Cardiac fibroblast (primary cell): ENCODE data around the gene GLI3.

Source experiments
- DNase-seq, 2 donors: peaks; one replicate each; pipeline versions ENCODE4 v3.0.0 to v3.0.0-alpha.2; 2010; ENCODE audit warnings: low read depth in 2 of 2
- H3K4me3 ChIP-seq, 2 donors: replicated peaks in 1 of 2; 1 replicate in 1 of 2; 2 replicates in 1 of 2; pipeline ENCODE4 v1.5.1; 2011; ENCODE audit warnings: low read depth in 2 of 2, low read length in 2 of 2, mild to moderate bottlenecking in 2 of 2, moderate library complexity in 1 of 2
- TF ChIP-seq, protein P1 (sequence below): IDR thresholded peaks from one replicate; pipeline ENCODE4 v1.5.1; 2011; ENCODE audit warnings: low read depth, mild to moderate bottlenecking, low read length, inconsistent platforms

Gene GLI3

DNA sequence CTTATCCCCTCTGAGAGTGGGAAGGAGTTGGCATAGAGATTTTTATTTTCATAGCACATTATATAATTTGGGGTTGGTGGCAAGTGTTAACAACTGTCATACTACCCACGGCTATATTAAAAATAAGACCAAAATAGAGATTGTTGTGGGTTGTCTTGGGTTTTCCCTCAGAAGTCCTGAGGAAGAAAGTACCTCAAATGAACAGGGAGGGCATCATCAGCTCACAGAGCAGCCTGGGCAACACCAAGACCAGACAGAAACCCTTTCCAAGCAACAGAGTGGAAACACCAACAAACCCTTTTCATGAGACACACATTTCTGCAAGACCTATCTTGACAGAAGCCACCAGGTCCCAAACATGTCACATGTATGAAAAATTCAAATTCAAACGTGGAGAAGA, 121.2 kb downstream of the GLI3 start:
- TF ChIP-seq, protein P1, sequence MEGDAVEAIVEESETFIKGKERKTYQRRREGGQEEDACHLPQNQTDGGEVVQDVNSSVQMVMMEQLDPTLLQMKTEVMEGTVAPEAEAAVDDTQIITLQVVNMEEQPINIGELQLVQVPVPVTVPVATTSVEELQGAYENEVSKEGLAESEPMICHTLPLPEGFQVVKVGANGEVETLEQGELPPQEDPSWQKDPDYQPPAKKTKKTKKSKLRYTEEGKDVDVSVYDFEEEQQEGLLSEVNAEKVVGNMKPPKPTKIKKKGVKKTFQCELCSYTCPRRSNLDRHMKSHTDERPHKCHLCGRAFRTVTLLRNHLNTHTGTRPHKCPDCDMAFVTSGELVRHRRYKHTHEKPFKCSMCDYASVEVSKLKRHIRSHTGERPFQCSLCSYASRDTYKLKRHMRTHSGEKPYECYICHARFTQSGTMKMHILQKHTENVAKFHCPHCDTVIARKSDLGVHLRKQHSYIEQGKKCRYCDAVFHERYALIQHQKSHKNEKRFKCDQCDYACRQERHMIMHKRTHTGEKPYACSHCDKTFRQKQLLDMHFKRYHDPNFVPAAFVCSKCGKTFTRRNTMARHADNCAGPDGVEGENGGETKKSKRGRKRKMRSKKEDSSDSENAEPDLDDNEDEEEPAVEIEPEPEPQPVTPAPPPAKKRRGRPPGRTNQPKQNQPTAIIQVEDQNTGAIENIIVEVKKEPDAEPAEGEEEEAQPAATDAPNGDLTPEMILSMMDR: no peak
- no peak overlapping the region for H3K4me3 ChIP-seq
- DNase-seq: no peak

DNA sequence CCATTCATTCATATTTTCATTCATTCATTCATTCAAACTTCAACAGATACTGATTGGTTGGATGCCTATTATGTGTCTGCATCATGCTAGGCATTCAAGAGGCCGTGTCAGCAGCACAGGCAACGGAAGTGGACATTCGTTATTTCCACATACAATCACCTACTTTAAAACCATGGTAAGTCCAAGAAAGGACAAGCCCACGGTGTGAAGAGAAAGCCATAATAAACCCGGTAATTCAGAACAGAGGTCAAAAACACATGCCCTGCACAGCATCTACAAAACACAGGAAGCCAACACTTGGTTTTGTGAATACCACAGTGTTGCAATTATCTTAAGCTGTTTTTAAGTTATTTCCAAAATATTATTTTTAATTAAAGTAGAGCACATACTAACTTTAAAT, 126.7 kb downstream of the GLI3 start:
- no peak for DNase-seq
- H3K4me3 ChIP-seq: no peak overlapping the region
- TF ChIP-seq, protein P1: no peak

GRCh38 chr7:42108803-42109528, 128.0 kb downstream of the GLI3 start:
- TF ChIP-seq, protein P1: no peak
- no peak for DNase-seq
- no peak overlapping the region for H3K4me3 ChIP-seq

GRCh38 chr7:42107484-42108240, 129.3 kb downstream of the GLI3 start:
- DNase-seq: peak; percentile 72 to 85
- H3K4me3 ChIP-seq: no peak overlapping the region
- TF ChIP-seq, protein P1: no peak

DNA sequence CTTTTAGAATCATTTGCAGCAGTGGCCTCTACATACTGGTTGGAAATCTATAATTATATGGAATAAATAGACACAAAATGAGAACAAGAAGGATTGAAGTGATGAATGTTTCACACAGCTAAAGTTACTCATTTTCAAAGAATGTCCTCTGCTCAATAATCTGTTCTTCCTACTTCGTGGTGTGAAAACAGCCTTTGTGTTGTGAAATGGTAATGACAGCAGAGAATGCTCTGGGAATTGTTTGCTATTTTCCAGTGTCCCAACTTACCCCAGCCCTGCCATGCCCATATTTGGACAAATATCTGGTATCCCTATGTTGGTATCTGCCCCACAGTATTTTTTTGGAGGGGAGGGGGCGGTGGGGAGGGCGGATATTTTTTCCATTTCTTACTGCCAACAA, 130.4 kb downstream of the GLI3 start:
- TF ChIP-seq, protein P1: no peak
- H3K4me3 ChIP-seq: no peak overlapping the region
- DNase-seq: peak in 1 of 2 donors; percentile 43

DNA sequence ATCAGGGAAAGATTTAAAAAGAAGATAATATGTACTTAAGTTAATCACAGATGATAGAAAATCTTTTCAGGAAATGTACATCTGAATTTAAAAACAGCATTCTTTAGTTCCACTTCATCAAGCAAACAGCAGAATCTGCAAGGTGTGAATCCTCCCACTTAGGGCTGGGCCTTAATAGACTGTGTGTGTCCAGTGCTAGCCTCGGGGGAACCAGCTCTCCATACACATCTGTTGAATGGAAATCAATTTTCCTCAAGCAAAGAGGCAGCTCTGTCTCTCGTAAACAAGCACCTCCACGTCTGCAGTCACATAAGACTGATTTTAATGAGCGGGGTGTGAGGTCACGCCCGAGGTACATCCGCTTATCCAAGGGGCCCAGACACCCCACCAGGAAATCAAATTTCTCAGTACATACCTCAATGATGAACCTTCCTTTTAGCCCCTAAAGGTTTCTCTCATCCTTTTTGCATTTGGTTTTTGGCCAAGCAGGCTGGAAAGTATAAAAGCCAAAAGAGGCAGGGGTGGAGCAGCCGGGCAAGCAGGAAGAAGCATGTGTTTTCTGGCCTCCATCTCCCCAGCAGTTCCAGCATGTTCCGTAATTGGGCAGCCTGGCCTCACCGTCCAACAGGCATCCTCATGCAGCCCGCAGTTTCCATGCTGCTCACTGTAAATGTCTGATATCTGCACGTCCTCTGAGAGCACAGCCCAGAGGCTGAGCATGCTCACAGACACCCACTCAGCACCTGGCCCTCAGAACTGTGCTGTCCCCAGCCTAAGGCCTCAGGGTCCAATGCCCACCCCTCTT, 131.3 kb downstream of the GLI3 start:
- TF ChIP-seq, protein P1: no peak
- no peak for DNase-seq
- no peak overlapping the region for H3K4me3 ChIP-seq
